Activated CD4-positive, alpha-beta T cell treated with anti-CD3 and anti-CD28 coated beads, Interleukin-2, Interleukin-4, amounts not matched to agents 100 ng/mL and 50 ng/mL, durations not matched to agents 16 hours and 8 hours (primary cell): ENCODE measurements around the gene NANOS3.
A peak's percentile ranks its signal among the peaks of the same experiment; 100 is the strongest.
"Not testable (repeated sequence)": the region's sequence is repeated elsewhere in the genome, so short reads cannot be mapped to it uniquely, and the experiment has no call there.

ENCODE experiments used
- DNase-seq: peaks from one replicate; pipeline ENCODE4 v3.0.0-alpha.2; 2020; ENCODE audit warnings: low spot score

The NANOS3 gene

GRCh38 chr19:13843104-13843921 is 33.6 kb upstream of the NANOS3 start:
- DNase-seq = no peak

DNA sequence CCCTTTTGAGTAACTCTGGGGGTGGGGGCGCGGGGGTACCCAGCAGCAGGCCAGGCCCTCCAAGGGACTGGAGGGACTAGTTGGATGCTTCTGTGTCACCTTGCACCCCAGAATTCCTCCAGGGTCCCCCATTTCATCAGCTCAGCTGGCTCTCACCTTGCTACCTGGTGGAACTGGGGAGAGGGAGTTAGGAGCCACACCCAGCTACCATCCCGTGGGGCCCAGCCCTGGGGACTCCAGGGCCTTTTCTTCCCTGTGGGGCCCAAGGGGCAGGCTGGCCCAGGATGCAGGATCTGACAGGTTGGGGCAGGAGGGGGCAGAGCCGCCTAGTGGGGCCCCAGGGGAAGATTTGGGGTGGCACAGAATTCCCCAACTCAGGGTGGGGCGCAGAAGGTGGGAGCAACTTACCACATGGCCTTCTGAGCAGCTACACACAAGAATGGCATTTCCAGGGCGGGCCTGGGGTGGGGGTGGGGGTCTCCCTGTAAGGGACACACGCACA is 32.8 kb upstream of the NANOS3 start:
- DNase-seq = no peak

- DNase-seq = peak; percentile 96
Measured at GRCh38 chr19:13846557-13847406, 30.2 kb upstream of the NANOS3 start.

- peak; percentile 82 for DNase-seq
Measured at GRCh38 chr19:13847407-13848339, 29.3 kb upstream of the NANOS3 start.

GRCh38 chr19:13848340-13848677 is 28.6 kb upstream of the NANOS3 start:
- no peak for DNase-seq

- DNase-seq = no peak
Measured at GRCh38 chr19:13848798-13849676, 27.9 kb upstream of the NANOS3 start.

DNA sequence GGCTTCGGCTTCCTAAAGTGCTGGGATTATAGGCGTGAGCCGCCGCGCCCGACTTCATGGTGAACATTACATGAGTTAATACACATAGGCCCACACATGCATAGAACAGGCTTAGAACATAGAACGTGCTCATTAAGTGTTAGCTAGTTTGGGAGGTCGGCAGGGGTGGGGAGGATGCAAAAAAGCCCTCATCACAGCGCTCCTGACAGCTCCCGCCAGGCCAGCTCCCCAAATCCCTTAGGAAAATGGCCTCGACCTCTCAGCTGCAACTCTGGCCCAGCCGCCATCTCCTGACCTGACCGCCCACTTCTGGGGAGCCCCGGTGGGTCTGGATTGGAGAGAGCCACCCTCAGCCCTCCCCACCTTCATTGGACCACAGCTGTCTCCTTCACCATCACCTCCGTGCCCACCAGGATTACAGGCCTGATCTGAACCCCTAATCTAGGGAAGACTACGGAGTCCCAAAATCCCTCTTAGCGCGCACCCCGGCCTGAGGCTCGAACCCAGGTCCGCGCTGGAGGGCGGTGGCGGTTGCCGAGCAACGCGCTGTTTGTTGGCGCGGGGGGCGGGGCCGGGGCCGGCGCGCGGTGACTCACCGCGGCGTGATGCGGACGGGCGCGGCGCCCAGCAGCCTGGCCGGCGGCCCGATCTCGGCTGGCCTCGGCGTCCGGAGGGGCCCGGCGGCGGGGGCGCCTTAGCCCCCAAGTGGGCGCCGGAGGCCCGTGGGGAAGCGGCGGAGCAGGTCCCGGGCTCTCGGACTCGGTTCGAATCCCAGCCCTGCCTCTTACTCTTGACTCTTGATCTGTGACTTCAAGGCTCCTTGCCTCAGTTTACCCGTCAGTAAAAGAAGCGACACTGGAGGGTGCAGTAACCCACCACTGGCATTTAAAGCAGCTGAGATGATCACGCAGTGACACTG is 26.7 kb upstream of the NANOS3 start:
- DNase-seq = peak; percentile 65

DNA sequence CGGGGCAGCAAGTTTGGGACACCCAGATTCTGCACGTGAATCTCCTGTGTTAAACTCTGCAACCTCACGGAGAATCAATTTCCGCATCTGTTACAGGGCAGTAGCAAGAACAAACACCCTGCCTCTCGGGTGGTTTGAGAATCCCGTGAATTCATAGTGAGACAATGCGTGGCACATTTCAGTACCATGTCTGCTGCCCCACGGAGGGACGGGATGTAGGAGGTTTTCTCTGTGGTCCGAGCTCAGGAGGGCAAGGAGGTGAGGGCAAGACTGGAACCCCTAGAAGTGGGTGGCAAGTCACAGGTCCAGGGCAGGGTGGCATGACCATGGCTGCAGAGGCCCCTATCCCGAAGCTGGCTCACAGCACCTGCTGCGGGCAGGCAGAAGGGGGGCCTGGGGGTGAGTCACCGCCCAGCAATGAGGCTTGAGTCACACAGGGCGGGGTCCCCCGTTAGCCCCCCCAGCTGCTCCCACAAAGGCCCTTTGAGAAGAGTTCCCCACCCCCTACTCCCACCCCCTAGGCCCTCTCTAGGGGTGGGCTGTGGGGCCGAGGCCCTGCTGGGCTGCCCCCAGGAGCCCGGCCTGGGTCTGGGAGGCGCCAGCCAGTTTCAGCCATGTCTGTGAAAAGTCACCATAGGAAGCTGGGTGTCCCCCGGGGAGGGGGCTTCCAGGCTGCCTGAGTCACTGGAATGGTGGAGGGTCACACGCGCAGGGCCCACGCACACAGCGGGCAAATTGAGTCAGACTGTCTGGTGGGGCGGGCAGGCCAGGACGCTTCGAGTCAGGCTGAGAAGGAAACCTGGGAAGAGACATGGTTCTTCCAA is 25.8 kb upstream of the NANOS3 start:
- DNase-seq = no peak

- DNase-seq = not testable (repeated sequence)
Measured at GRCh38 chr19:13851734-13852114, 25.2 kb upstream of the NANOS3 start.

GRCh38 chr19:13852171-13852707 is 24.7 kb upstream of the NANOS3 start:
- DNase-seq = not testable (repeated sequence)

GRCh38 chr19:13856497-13856896 is 20.4 kb upstream of the NANOS3 start:
- DNase-seq = no peak

DNA sequence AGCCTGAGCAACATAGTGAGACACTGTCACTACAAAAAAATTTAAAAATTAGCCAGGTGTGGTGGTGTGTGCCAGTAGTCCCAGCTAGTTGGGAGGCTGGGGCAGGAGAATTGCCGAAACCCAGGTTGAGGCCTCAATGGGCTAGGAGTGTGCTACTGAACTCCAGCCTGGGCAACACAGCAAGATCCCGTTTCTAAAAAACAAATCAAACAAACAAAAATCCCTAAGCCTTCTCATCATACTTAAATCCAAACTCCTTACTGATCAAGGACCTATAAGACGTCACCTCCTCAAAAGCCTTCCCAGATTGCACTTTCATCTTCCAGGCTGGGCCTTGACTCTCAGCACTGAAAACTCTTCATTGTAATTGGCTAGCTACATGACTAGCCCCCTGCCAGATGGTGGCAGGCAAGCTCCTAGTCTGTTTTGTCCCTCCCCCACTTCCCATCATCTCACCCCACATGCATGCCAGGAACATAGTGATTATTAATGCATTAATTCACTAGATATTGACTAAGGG is 17.5 kb upstream of the NANOS3 start:
- DNase-seq = no peak

GRCh38 chr19:13860679-13861391 is 16.1 kb upstream of the NANOS3 start:
- DNase-seq = no peak

DNA sequence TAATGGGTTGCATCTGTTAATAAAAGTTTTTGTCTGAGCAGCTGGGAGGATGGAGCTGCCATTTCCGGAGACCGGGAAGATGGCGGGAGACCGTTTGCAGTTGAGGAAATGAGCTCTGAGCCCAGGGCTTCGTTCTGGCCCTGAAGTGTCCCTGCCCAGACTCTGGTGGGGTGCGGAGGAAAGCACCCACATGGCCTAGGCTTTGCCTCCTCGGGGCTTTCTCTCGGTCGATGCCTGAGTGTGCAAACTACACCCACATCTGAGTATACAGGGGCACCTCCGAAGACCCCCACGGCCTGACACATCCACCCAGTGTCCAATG is 15.6 kb upstream of the NANOS3 start:
- DNase-seq = no peak

GRCh38 chr19:13861714-13862531 is 15.0 kb upstream of the NANOS3 start:
- DNase-seq = peak; percentile 91

GRCh38 chr19:13864046-13864666 is 12.8 kb upstream of the NANOS3 start:
- DNase-seq = no peak
